Stimulated activated CD4-positive, alpha-beta T cell treated with anti-CD3 and anti-CD28 coated beads, Interleukin-15, amount 100 ng/mL, for 24 hours (primary cell): Measurements from ENCODE around the gene RAD21L1.
"Not testable (repeated sequence)": the region's sequence is repeated elsewhere in the genome, so short reads cannot be mapped to it uniquely, and the experiment has no call there.

ENCODE experiments used
- DNase-seq: peaks from one replicate; pipeline ENCODE4 v3.0.0-alpha.2; 2020

RAD21L1 gene

GRCh38 chr20:1202762-1203504, 22.9 kb upstream of the RAD21L1 start, which contains the start of gene C20orf202:
Gene C20orf202 (plus strand): TSS chr20:1203454. CDS start chr20:1203586, 132 bp downstream.
- DNase-seq = no peak

- DNase-seq = no peak
These were observed 22.2 kb upstream of the RAD21L1 start for GRCh38 chr20:1203630-1204029.

GRCh38 chr20:1204113-1204512, 21.7 kb upstream of the RAD21L1 start:
- DNase-seq = no peak

- no peak for DNase-seq
These were observed 21.3 kb upstream of the RAD21L1 start for GRCh38 chr20:1204576-1204975.

- no peak for DNase-seq
These were observed 20.0 kb upstream of the RAD21L1 start for GRCh38 chr20:1205802-1206201.

GRCh38 chr20:1206366-1207148, 19.3 kb upstream of the RAD21L1 start:
- no peak for DNase-seq

- DNase-seq = no peak
These were observed 18.5 kb upstream of the RAD21L1 start for GRCh38 chr20:1207293-1207878.

- no peak for DNase-seq
These were observed 16.1 kb upstream of the RAD21L1 start for GRCh38 chr20:1209447-1210387.

GRCh38 chr20:1210501-1210900, 15.3 kb upstream of the RAD21L1 start:
- DNase-seq = no peak

GRCh38 chr20:1212023-1212422, 13.8 kb upstream of the RAD21L1 start:
- DNase-seq = no peak

- peak; percentile 81 for DNase-seq
These were observed 13.0 kb upstream of the RAD21L1 start for GRCh38 chr20:1212607-1213396.

GRCh38 chr20:1214838-1215261, 11.0 kb upstream of the RAD21L1 start:
- DNase-seq = no peak

GRCh38 chr20:1215386-1216170, 10.3 kb upstream of the RAD21L1 start:
- DNase-seq = peak; percentile 82

- not testable (repeated sequence) for DNase-seq
These were observed 9.1 kb upstream of the RAD21L1 start for GRCh38 chr20:1216527-1217427.

- not testable (repeated sequence) for DNase-seq
These were observed 3.1 kb upstream of the RAD21L1 start for GRCh38 chr20:1222750-1223149.

GRCh38 chr20:1224205-1224890, 1.5 kb upstream of the RAD21L1 start:
- DNase-seq = no peak

GRCh38 chr20:1225263-1225782, 521 bp upstream of the RAD21L1 start:
- DNase-seq = no peak

GRCh38 chr20:1229541-1229940, 3.7 kb downstream of the RAD21L1 start:
- DNase-seq = no peak
